Nephron (organoid): Measurements from ENCODE around the gene GHRHR.

Experiments
- H3K27ac Mint-ChIP-seq, 3 experiments: 2 replicates each; pipeline ENCODE4 v1.8.0; 2020; ENCODE audit warnings: mixed read lengths in 3 of 3, mild to moderate bottlenecking in 2 of 3, moderate library complexity in 1 of 3
- H3K27me3 Mint-ChIP-seq: 2 replicates; pipeline ENCODE4 v1.8.0; 2021; ENCODE audit warnings: low read depth, mild to moderate bottlenecking, moderate library complexity, mixed read lengths
- H3K36me3 Mint-ChIP-seq: 2 replicates; pipeline ENCODE4 v1.8.0; 2020; ENCODE audit warnings: low read depth, mixed read lengths
- H3K4me1 Mint-ChIP-seq: 2 replicates; pipeline ENCODE4 v1.8.0; 2020; ENCODE audit warnings: mixed read lengths
- H3K4me3 Mint-ChIP-seq, 3 experiments: 2 replicates each; pipeline ENCODE4 v1.8.0; 2020; ENCODE audit warnings: mild to moderate bottlenecking in 3 of 3, mixed read lengths in 3 of 3, moderate library complexity in 2 of 3
- H3K9me3 Mint-ChIP-seq: 2 replicates; pipeline ENCODE4 v1.8.0; 2020; ENCODE audit warnings: mixed read lengths
- CTCF ChIP-seq, 3 experiments: fragments of 200-600 bp; sonication (generic); IDR thresholded peaks; one replicate each; pipeline ENCODE4 v1.5.0; 2021; ENCODE audit warnings: antibody characterized with exemption in 3 of 3; ENCODE audit not compliant: unreplicated experiment in 3 of 3

Gene GHRHR

GRCh38 chr7:31028417-31028992 is 64.8 kb downstream of the GHRHR start:
- peak overlapping the region; percentile 81 to 93 (median 83) for H3K27ac Mint-ChIP-seq
- no peak overlapping the region for H3K4me3 Mint-ChIP-seq
- H3K9me3 Mint-ChIP-seq = no peaks in the 10 kb centered on the region
- no peak for TF ChIP-seq CTCF (IDR thresholded peaks at IDR 0.05; ENCODE audit: unreplicated experiment in 3 of 3)
- peaks cover 65% of the 10 kb centered on the region for H3K4me1 Mint-ChIP-seq
- no peaks in the 10 kb centered on the region for H3K36me3 Mint-ChIP-seq
- H3K27me3 Mint-ChIP-seq = peaks cover 31% of the 10 kb centered on the region
